GM12878 (cell line): Measurements from ENCODE around the gene OOEP. TPM values are rescaled to one million over a fixed set of nuclear protein-coding genes. Genes with fewer than 3 reads are reported as not detected.

Experiments
- CUX1 ChIP-seq: IDR thresholded peaks from 2 replicates; pipeline ENCODE4 v1.6.1; 2012; ENCODE audit warnings: improper control_type of control experiment, low read depth, low read length; ENCODE audit not compliant: insufficient replicate concordance
- EED ChIP-seq: sonication (generic); IDR thresholded peaks from 2 replicates; pipeline ENCODE4 v1.6.1; 2016; ENCODE audit warnings: antibody characterized with exemption, low read depth
- ETV6 ChIP-seq, 2 experiments: fragments of 450-650 bp in 1 of 2; IDR thresholded peaks in 1 of 2; conservative IDR thresholded peaks in 1 of 2; 2 replicates each; pipeline ENCODE4 v1.6.1; 2014; ENCODE audit warnings: antibody characterized with exemption in 1 of 2, borderline replicate concordance in 1 of 2, low read depth in 1 of 2, mild to moderate bottlenecking in 1 of 2, moderate library complexity in 1 of 2
- KLF5 ChIP-seq: fragments of 450-650 bp; IDR thresholded peaks from 2 replicates; pipeline ENCODE4 v1.6.1; 2014; ENCODE audit warnings: mild to moderate bottlenecking; ENCODE audit not compliant: partially characterized antibody
- NFYB ChIP-seq: IDR thresholded peaks from 2 replicates; pipeline ENCODE4 v1.6.1; 2011; ENCODE audit warnings: low read depth, mild to moderate bottlenecking, low read length, improper control_type of control experiment, moderate library complexity; ENCODE audit not compliant: insufficient read depth
- POLR2A ChIP-seq: IDR thresholded peaks from 2 replicates; pipeline ENCODE4 v1.6.1; 2011; ENCODE audit warnings: low read depth, mild to moderate bottlenecking, low read length
- REST ChIP-seq: IDR thresholded peaks from 2 replicates; pipeline ENCODE4 v1.6.1; 2012; ENCODE audit warnings: mild to moderate bottlenecking, low read depth, low read length
- SIX5 ChIP-seq: IDR thresholded peaks from 2 replicates; pipeline ENCODE4 v1.6.1; 2011; ENCODE audit warnings: mild to moderate bottlenecking, low read depth, low read length, moderate library complexity; ENCODE audit not compliant: severe bottlenecking
- SP1 ChIP-seq: IDR thresholded peaks from one replicate; pipeline ENCODE4 v1.6.1; 2011; ENCODE audit warnings: low read depth, low read length
- WRNIP1 ChIP-seq: IDR thresholded peaks from 2 replicates; pipeline ENCODE4 v1.6.1; 2011; ENCODE audit warnings: low read depth, low read length, improper control_type of control experiment, borderline replicate concordance
- YY1 ChIP-seq: IDR thresholded peaks from 2 replicates; pipeline ENCODE4 v1.6.1; 2011; ENCODE audit warnings: low read depth, mild to moderate bottlenecking, low read length
- ZNF274 ChIP-seq: IDR thresholded peaks from one replicate; pipeline ENCODE4 v1.8.0; 2011; ENCODE audit not compliant: insufficient read length, insufficient read depth
- polyA plus RNA-seq, 11 experiments: library from polyadenylated mRNA; depleted of rRNA in 4 of 11; unstranded in 6 of 11; stranded (reverse) in 5 of 11; fragments of >200 nt; fragmentation: Nextera tagmentation in 4 of 11; fragmentation: Illumina TruSeq in 1 of 11; extraction: Ambion mirVana in 4 of 11; extraction: Trizol in 1 of 11; gene quantifications; 1 replicate in 1 of 11; 2 replicates in 10 of 11; pipeline versions ENCODE4 v1.2.1 to v1.2.3, GENCODE V29; 2011 to 2016; ENCODE audit warnings: inconsistent platforms in 2 of 11, missing spikeins in 2 of 11, low read depth in 1 of 11
- total RNA-seq, 4 experiments: library from RNA; depleted of rRNA in 3 of 4; stranded (reverse); fragments of >200 nt in 3 of 4; fragmentation: Illumina TruSeq in 1 of 4; extraction: Trizol in 1 of 4; gene quantifications; 2 replicates each; pipeline versions ENCODE4 v1.2.1 to v1.2.3, GENCODE V29; 2013 to 2021

The OOEP gene
- total and polyA plus RNA-seq, 10 of the 15 experiments (the other 5 are each of a cell fraction or from before 2014, with no cell fraction given) = 0.08 TPM; not detected in 9

GRCh38 chr6:73368675-73369074 lies 1.0 kb downstream of the OOEP start (continued):
- no peak for TF ChIP-seq CUX1
- no peak for TF ChIP-seq KLF5
- TF ChIP-seq ETV6 (conservative IDR thresholded peaks at IDR 0.05 in 1 of 2, IDR thresholded peaks at IDR 0.05 in 1 of 2; ENCODE audit: borderline replicate concordance in 1 of 2, low read depth in 1 of 2) = no peak
- TF ChIP-seq SP1 = no peak
- TF ChIP-seq WRNIP1 = no peak
- TF ChIP-seq REST = no peak
- TF ChIP-seq YY1 = no peak
- TF ChIP-seq SIX5 = no peak
- no peak for TF ChIP-seq EED
- TF ChIP-seq ZNF274 = no peak
- TF ChIP-seq POLR2A = no peak
- no peak for TF ChIP-seq NFYB
